Prostate gland (tissue), 2 donors: ENCODE data around the gene ZNF287. TPM values are rescaled to one million over a fixed set of nuclear protein-coding genes. Genes with fewer than 3 reads are reported as not detected.

Experiments used
- DNase-seq: peaks from one replicate; pipeline ENCODE4 v3.0.0-alpha.2; 2019; ENCODE audit warnings: low spot score
- H3K27ac ChIP-seq, 2 donors: fragments of 200-600 bp; sonication (generic); 2 replicates each; pipeline ENCODE4 v1.5.1; 2017 to 2019
- H3K27me3 ChIP-seq: fragments of 200-600 bp; sonication (generic); replicated peaks from 2 replicates; pipeline ENCODE4 v1.5.1; 2019; ENCODE audit not compliant: insufficient read depth
- H3K36me3 ChIP-seq, 2 donors: fragments of 200-600 bp; sonication (generic); 1 replicate in 1 of 2; 2 replicates in 1 of 2; pipeline versions ENCODE4 v1.5.1 to v1.8.1; 2017 to 2019
- H3K4me1 ChIP-seq: fragments of 200-600 bp; sonication (generic); replicated peaks from 2 replicates; pipeline ENCODE4 v1.5.1; 2019
- H3K4me3 ChIP-seq, 2 donors: fragments of 200-600 bp; sonication (generic); 2 replicates each; pipeline ENCODE4 v1.5.1; 2017 to 2019
- H3K9me3 ChIP-seq: fragments of 200-600 bp; sonication (generic); 2 replicates; pipeline ENCODE4 v1.5.1; 2017
- CTCF ChIP-seq, 4 experiments: fragments of 200-600 bp in 2 of 4; fragments of 450-650 bp in 2 of 4; sonication (generic) in 2 of 4; IDR thresholded peaks; 1 replicate in 3 of 4; 2 replicates in 1 of 4; pipeline ENCODE4 v1.5.1; 2016 to 2019; ENCODE audit warnings: antibody characterized with exemption in 4 of 4, mild to moderate bottlenecking in 2 of 4, moderate library complexity in 2 of 4
- POLR2A ChIP-seq: fragments of 450-650 bp; IDR thresholded peaks from one replicate; pipeline ENCODE4 v1.6.1; 2016; ENCODE audit warnings: antibody characterized with exemption, mild to moderate bottlenecking
- POLR2AphosphoS5 ChIP-seq: sonication (generic); formaldehyde crosslinking; IDR thresholded peaks from one replicate; pipeline ENCODE4 v1.6.1; 2017; ENCODE audit warnings: antibody characterized with exemption
- WGBS: methylation state at CpG from one replicate; pipeline ENCODE4 v1.1.5; 2018; 5-methylcytosine and 5-hydroxymethylcytosine counted together
- intact Hi-C: fragments of 100-400 bp; cut with DNase I; formaldehyde crosslinking; loops from one replicate; pipeline ENCODE4 v1.14.2; 2022
- total RNA-seq, 2 donors: library from RNA; depleted of rRNA; stranded (reverse); fragments of >200 nt; gene quantifications; one replicate each; pipeline ENCODE4 v1.1.0, GENCODE V29; 2016

Gene ZNF287
- total RNA-seq, 2 donors from 2014 or later = 11.8 to 14.2 TPM

GRCh38 chr17:16573466-16573865, 4.5 kb upstream of the ZNF287 start:
- intact Hi-C loops = no loop called here
- no peaks in the 10 kb centered on the region for H3K9me3 ChIP-seq
- no peak for TF ChIP-seq CTCF (IDR thresholded peaks at IDR 0.05)
- TF ChIP-seq POLR2AphosphoS5 = no peak
- no peak for TF ChIP-seq POLR2A
- no peaks in the 10 kb centered on the region for H3K4me1 ChIP-seq
- 75% methylated on average over 2 of the region's 2 CpGs for WGBS
- H3K4me3 ChIP-seq = no peak overlapping the region
- H3K27ac ChIP-seq = no peak overlapping the region
- H3K36me3 ChIP-seq = no peaks in the 10 kb centered on the region
- H3K27me3 ChIP-seq = no peaks in the 10 kb centered on the region
- DNase-seq = no peak

GRCh38 chr17:16569358-16569712, 331 bp upstream of the ZNF287 start:
- WGBS = 16% methylated on average over 14 of the region's 14 CpGs
- Histone ChIP-seq H3K4me3 (peak overlapping the region; percentile 58 to 75), H3K27ac (peak overlapping the region in 1 of 2 donors; percentile 66), H3K9me3 (no peaks in the 10 kb centered on the region), H3K4me1 (no peaks in the 10 kb centered on the region), H3K36me3 (no peaks in the 10 kb centered on the region), H3K27me3 (no peaks in the 10 kb centered on the region)
- TF ChIP-seq POLR2AphosphoS5 (no peak), CTCF (IDR thresholded peaks at IDR 0.05) (no peak), POLR2A (no peak)
- DNase-seq = no peak
- intact Hi-C loops = loop anchor here (2.0 kb wide), 1 partner anchor 35 kb away; no protein-coding TSS in a partner anchor

- Histone ChIP-seq H3K4me3 (no peak overlapping the region), H3K9me3 (no peaks in the 10 kb centered on the region), H3K36me3 (peaks cover 6 to 10% of the 10 kb centered on the region in 2 donors), H3K4me1 (no peaks in the 10 kb centered on the region), H3K27ac (no peak overlapping the region), H3K27me3 (no peaks in the 10 kb centered on the region)
- WGBS = 98% methylated on average over 3 of the region's 3 CpGs
- no peak for DNase-seq
- intact Hi-C loops = no loop called here
- TF ChIP-seq POLR2A (no peak), POLR2AphosphoS5 (no peak), CTCF (IDR thresholded peaks at IDR 0.05) (no peak)
Observed at GRCh38 chr17:16552637-16553045, 16.4 kb downstream of the ZNF287 start.

- DNase-seq = no peak
- intact Hi-C loops = no loop called here
Observed at GRCh38 chr17:16551878-16552636, 16.9 kb downstream of the ZNF287 start.

GRCh38 chr17:16537130-16537458, 31.9 kb downstream of the ZNF287 start:
- no peaks in the 10 kb centered on the region for H3K4me1 ChIP-seq
- TF ChIP-seq POLR2A (no peak), POLR2AphosphoS5 (no peak), CTCF (IDR thresholded peaks at IDR 0.05) (no peak)
- H3K27ac ChIP-seq = no peak overlapping the region
- no peak for DNase-seq
- WGBS = 45% methylated on average over 2 of the region's 2 CpGs
- H3K27me3 ChIP-seq = no peaks in the 10 kb centered on the region
- intact Hi-C loops = no loop called here
- H3K9me3 ChIP-seq = no peaks in the 10 kb centered on the region
- H3K36me3 ChIP-seq = no peaks in the 10 kb centered on the region
- no peak overlapping the region for H3K4me3 ChIP-seq

More at GRCh38 chr17:16551878-16552636, 16.9 kb downstream of the ZNF287 start:
- Histone ChIP-seq H3K27me3 (no peaks in the 10 kb centered on the region), H3K36me3 (peaks cover 6 to 10% of the 10 kb centered on the region in 2 donors), H3K27ac (no peak overlapping the region), H3K4me3 (no peak overlapping the region), H3K4me1 (no peaks in the 10 kb centered on the region), H3K9me3 (no peaks in the 10 kb centered on the region)
- WGBS = 98% methylated on average over 4 of the region's 4 CpGs
- no peak for TF ChIP-seq POLR2AphosphoS5
